Panc1 (cell line): ENCODE data around the gene VWA5B2.

ENCODE experiments used
- POLR2AphosphoS5 ChIP-seq: IDR thresholded peaks from 2 replicates; pipeline ENCODE4 v1.6.1; 2012; ENCODE audit warnings: mild to moderate bottlenecking, low read depth, low read length, moderate library complexity
- SIN3A ChIP-seq: IDR thresholded peaks from 2 replicates; pipeline ENCODE4 v1.6.1; 2012; ENCODE audit warnings: low read depth, mild to moderate bottlenecking, low read length, moderate library complexity, borderline replicate concordance; ENCODE audit not compliant: insufficient read depth
- TCF7L2 ChIP-seq: IDR thresholded peaks from 2 replicates; pipeline ENCODE4 v1.6.1; 2011; ENCODE audit warnings: mild to moderate bottlenecking, low read depth, low read length, inconsistent platforms
- TF ChIP-seq, protein P1 (sequence below): fragments of 450-650 bp; IDR thresholded peaks from 2 replicates; pipeline ENCODE4 v1.5.1; 2017; ENCODE audit warnings: mild to moderate bottlenecking
- TF ChIP-seq, protein P2 (sequence below), 2 experiments: IDR thresholded peaks; 2 replicates each; pipeline ENCODE4 v1.6.1; 2011 to 2012; ENCODE audit warnings: low read depth in 2 of 2, control low read depth in 1 of 2, low read length in 1 of 2, mild to moderate bottlenecking in 1 of 2, moderate library complexity in 1 of 2; ENCODE audit not compliant: insufficient read depth in 1 of 2

GRCh38 chr3:184186184-184186901 lies 43.0 kb upstream of the VWA5B2 start, which contains the start of gene ABCF3:
- TF ChIP-seq, protein P1, sequence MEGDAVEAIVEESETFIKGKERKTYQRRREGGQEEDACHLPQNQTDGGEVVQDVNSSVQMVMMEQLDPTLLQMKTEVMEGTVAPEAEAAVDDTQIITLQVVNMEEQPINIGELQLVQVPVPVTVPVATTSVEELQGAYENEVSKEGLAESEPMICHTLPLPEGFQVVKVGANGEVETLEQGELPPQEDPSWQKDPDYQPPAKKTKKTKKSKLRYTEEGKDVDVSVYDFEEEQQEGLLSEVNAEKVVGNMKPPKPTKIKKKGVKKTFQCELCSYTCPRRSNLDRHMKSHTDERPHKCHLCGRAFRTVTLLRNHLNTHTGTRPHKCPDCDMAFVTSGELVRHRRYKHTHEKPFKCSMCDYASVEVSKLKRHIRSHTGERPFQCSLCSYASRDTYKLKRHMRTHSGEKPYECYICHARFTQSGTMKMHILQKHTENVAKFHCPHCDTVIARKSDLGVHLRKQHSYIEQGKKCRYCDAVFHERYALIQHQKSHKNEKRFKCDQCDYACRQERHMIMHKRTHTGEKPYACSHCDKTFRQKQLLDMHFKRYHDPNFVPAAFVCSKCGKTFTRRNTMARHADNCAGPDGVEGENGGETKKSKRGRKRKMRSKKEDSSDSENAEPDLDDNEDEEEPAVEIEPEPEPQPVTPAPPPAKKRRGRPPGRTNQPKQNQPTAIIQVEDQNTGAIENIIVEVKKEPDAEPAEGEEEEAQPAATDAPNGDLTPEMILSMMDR, result no peak
- TF ChIP-seq, protein P2, sequence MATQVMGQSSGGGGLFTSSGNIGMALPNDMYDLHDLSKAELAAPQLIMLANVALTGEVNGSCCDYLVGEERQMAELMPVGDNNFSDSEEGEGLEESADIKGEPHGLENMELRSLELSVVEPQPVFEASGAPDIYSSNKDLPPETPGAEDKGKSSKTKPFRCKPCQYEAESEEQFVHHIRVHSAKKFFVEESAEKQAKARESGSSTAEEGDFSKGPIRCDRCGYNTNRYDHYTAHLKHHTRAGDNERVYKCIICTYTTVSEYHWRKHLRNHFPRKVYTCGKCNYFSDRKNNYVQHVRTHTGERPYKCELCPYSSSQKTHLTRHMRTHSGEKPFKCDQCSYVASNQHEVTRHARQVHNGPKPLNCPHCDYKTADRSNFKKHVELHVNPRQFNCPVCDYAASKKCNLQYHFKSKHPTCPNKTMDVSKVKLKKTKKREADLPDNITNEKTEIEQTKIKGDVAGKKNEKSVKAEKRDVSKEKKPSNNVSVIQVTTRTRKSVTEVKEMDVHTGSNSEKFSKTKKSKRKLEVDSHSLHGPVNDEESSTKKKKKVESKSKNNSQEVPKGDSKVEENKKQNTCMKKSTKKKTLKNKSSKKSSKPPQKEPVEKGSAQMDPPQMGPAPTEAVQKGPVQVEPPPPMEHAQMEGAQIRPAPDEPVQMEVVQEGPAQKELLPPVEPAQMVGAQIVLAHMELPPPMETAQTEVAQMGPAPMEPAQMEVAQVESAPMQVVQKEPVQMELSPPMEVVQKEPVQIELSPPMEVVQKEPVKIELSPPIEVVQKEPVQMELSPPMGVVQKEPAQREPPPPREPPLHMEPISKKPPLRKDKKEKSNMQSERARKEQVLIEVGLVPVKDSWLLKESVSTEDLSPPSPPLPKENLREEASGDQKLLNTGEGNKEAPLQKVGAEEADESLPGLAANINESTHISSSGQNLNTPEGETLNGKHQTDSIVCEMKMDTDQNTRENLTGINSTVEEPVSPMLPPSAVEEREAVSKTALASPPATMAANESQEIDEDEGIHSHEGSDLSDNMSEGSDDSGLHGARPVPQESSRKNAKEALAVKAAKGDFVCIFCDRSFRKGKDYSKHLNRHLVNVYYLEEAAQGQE (IDR thresholded peaks at IDR 0.05; ENCODE audit: insufficient read depth in 1 of 2, low read depth in 2 of 2, low read length in 1 of 2), result no peak
- TF ChIP-seq SIN3A, result peak; percentile 48; the same call in 1 of the 2 replicates
- TF ChIP-seq POLR2AphosphoS5, result no peak
- no peak for TF ChIP-seq TCF7L2
